Measurements from ENCODE around the gene MTIF2.

- no peak for TF ChIP-seq CTCF (IDR thresholded peaks at IDR 0.05 in 2 of 3, conservative IDR thresholded peaks at IDR 0.05 in 1 of 3; ENCODE audit: borderline replicate concordance in 1 of 3, insufficient read depth in 1 of 3, low read depth in 2 of 3, low read length in 2 of 3)
- TF ChIP-seq EZH2 (IDR thresholded peaks at IDR 0.05) = no peak
- no peak for TF ChIP-seq RAD21 (IDR thresholded peaks at IDR 0.05; ENCODE audit: low read depth)
- TF ChIP-seq YY1 (IDR thresholded peaks at IDR 0.05; ENCODE audit: extremely low read depth, insufficient replicate concordance, low read depth, low read length) = no peak
- TF ChIP-seq POLR2A (IDR thresholded peaks at IDR 0.05; ENCODE audit: borderline replicate concordance, extremely low read depth, insufficient read depth, insufficient read length) = no peak
- TF ChIP-seq ELF1 (IDR thresholded peaks at IDR 0.05; ENCODE audit: borderline replicate concordance, low read depth) = no peak
- TF ChIP-seq SIN3A (IDR thresholded peaks at IDR 0.05; ENCODE audit: low read depth) = no peak
- no peak for TF ChIP-seq ZFX (IDR thresholded peaks at IDR 0.05)
- TF ChIP-seq EGR1 (IDR thresholded peaks at IDR 0.05; ENCODE audit: low read depth) = no peak
- no peak for TF ChIP-seq POLR2AphosphoS5 (IDR thresholded peaks at IDR 0.05; ENCODE audit: low read depth, low read length)
- TF ChIP-seq, protein P1, sequence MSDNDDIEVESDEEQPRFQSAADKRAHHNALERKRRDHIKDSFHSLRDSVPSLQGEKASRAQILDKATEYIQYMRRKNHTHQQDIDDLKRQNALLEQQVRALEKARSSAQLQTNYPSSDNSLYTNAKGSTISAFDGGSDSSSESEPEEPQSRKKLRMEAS (IDR thresholded peaks at IDR 0.05) = no peak
- TF ChIP-seq TCF7L2 (IDR thresholded peaks at IDR 0.05; ENCODE audit: borderline replicate concordance, extremely low read depth, insufficient read depth, insufficient read length) = no peak
- no peak for TF ChIP-seq ZNF274 (IDR thresholded peaks at IDR 0.05; ENCODE audit: low read depth, low read length)
These were observed 39.8 kb downstream of the MTIF2 start for GRCh38 chr2:55229221-55229620.
